PC-3 (cell line): ENCODE data around the gene ECHS1.

Experiments
- EZH2 ChIP-seq: fragments of 300-600 bp; sonication (generic); IDR thresholded peaks from one replicate; pipeline ENCODE4 v1.6.1; 2017; ENCODE audit warnings: antibody characterized with exemption, mild to moderate bottlenecking, low read length; ENCODE audit not compliant: unreplicated experiment
- EZH2phosphoT487 ChIP-seq: fragments of 300-600 bp; sonication (generic); IDR thresholded peaks from 2 replicates; pipeline ENCODE4 v1.6.1; 2018; ENCODE audit warnings: mild to moderate bottlenecking, antibody characterized with exemption, low read length, borderline replicate concordance
- TF ChIP-seq, protein P1 (sequence below): fragments of 300-600 bp; sonication (generic); conservative IDR thresholded peaks from 2 replicates; pipeline ENCODE4 v1.5.1; 2017; ENCODE audit warnings: antibody characterized with exemption, low read depth, mild to moderate bottlenecking, low read length

DNA sequence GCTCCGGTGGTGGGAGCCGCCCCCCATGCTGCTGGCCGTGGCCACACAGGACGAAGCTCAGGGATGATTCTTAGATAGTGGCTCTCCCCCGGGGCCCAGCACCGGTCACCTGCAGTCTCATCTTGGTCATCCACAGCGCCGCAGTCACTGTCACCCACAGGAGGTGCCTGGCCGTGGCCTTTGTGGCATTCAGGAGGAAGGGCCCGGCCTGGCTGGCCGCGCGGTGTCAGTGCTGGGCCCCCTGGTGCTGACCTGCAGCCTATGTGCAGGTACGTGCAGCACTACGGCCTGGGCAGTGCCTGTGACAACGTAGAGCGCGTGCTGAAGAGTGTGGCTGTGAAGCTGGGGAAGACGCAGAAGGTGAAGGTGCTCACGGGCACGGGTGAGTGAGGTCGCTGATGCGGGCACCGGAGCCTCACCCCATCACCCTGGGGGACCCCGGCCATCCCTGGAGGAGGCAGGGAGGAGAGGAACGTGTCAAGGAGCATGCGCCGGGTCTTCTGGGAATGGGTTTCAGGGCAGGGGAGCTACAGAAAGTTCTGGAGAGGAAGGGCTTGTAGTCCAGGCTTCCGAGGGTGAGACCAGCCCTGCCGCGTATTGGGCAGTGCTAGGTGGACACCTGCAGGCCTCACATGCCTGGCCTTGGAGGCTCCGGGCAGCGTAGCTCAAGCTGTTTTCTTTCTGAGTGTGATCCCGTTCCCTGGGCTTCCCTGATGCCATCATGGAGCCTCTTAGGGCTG is 46.2 kb upstream of the ECHS1 start:
- TF ChIP-seq, protein P1, sequence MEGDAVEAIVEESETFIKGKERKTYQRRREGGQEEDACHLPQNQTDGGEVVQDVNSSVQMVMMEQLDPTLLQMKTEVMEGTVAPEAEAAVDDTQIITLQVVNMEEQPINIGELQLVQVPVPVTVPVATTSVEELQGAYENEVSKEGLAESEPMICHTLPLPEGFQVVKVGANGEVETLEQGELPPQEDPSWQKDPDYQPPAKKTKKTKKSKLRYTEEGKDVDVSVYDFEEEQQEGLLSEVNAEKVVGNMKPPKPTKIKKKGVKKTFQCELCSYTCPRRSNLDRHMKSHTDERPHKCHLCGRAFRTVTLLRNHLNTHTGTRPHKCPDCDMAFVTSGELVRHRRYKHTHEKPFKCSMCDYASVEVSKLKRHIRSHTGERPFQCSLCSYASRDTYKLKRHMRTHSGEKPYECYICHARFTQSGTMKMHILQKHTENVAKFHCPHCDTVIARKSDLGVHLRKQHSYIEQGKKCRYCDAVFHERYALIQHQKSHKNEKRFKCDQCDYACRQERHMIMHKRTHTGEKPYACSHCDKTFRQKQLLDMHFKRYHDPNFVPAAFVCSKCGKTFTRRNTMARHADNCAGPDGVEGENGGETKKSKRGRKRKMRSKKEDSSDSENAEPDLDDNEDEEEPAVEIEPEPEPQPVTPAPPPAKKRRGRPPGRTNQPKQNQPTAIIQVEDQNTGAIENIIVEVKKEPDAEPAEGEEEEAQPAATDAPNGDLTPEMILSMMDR = no peak
- TF ChIP-seq EZH2 = no peak
- TF ChIP-seq EZH2phosphoT487 = no peak
